Glutamatergic neuron (in vitro differentiated cells): Measurements from ENCODE around the gene TESK2. TPM values are rescaled to one million over a fixed set of nuclear protein-coding genes. Genes with fewer than 3 reads are reported as not detected.
A peak's percentile ranks its signal among the peaks of the same experiment; 100 is the strongest.

ENCODE experiments used
- DNase-seq: peaks from one replicate; pipeline ENCODE4 v3.0.0; 2022
- H3K27ac Mint-ChIP-seq: one replicate; pipeline ENCODE4 v1.8.0; 2020; ENCODE audit warnings: mild to moderate bottlenecking, mixed read lengths, inconsistent platforms; ENCODE audit not compliant: unreplicated experiment
- H3K27me3 Mint-ChIP-seq: one replicate; pipeline ENCODE4 v1.8.0; 2020; ENCODE audit warnings: mild to moderate bottlenecking, moderate library complexity, mixed read lengths, inconsistent platforms; ENCODE audit not compliant: unreplicated experiment
- H3K36me3 Mint-ChIP-seq: one replicate; pipeline ENCODE4 v1.8.0; 2020; ENCODE audit warnings: mild to moderate bottlenecking, mixed read lengths, inconsistent platforms; ENCODE audit not compliant: unreplicated experiment
- H3K4me1 Mint-ChIP-seq: one replicate; pipeline ENCODE4 v1.8.0; 2020; ENCODE audit warnings: mild to moderate bottlenecking, low read depth, mixed read lengths, inconsistent platforms; ENCODE audit not compliant: unreplicated experiment
- H3K4me3 Mint-ChIP-seq: one replicate; pipeline ENCODE4 v1.8.0; 2020; ENCODE audit warnings: mild to moderate bottlenecking, mixed read lengths, inconsistent platforms; ENCODE audit not compliant: unreplicated experiment
- H3K9me3 Mint-ChIP-seq: one replicate; pipeline ENCODE4 v1.8.0; 2020; ENCODE audit warnings: mild to moderate bottlenecking, moderate library complexity, mixed read lengths, inconsistent platforms; ENCODE audit not compliant: unreplicated experiment
- total RNA-seq: library from RNA; stranded (reverse); fragmentation: NEBNext Ultra II Directional; extraction: Animal tissue kit (Norgen Biotek cat#: 25700); gene quantifications from one replicate; pipeline ENCODE4 v1.2.1, GENCODE V29; 2021; ENCODE audit not compliant: unreplicated experiment
- TF ChIP-seq, protein P1 (sequence below): fragments of 200-600 bp; sonication (generic); IDR thresholded peaks from one replicate; pipeline ENCODE4 v1.5.0; 2021; ENCODE audit not compliant: partially characterized antibody, unreplicated experiment

Gene TESK2
- total RNA-seq, 1 donor from 2014 or later: 3.3 TPM

DNA sequence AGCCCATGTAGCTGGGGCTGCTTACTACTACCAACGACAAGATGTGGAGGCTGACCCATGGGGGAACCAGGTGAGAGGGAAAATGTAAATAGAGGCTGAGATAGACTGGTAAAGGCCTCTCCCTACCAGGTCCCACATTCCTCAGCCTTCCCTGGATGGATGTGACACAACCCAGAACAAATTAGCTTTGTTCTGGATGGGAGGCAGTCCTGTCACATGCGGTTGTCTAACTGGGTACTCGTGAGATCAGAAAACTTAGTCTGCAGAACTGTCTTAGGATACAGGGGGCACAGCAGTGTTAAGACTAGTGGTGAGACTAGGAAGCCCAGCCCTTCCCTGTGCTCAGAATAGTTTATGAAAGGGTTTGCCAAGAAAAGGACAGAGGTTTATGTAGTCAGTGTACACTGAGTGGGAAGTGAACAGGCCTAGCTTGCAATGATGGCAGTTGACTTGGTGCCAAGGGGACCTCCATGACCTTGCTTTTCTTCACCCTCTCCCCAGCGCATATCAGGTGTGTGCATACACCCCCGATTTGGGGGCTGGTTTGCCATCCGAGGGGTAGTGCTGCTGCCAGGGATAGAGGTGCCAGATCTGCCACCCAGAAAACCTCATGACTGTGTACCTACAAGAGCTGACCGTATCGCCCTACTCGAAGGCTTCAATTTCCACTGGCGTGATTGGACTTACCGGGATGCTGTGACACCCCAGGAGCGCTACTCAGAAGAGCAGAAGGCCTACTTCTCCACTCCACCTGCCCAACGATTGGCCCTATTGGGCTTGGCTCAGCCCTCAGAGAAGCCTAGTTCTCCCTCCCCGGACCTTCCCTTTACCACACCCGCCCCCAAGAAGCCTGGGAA is 17.6 kb upstream of the TESK2 start:
- no peak for DNase-seq
- H3K9me3 Mint-ChIP-seq: peaks cover 4% of the 10 kb centered on the region
- no peaks in the 10 kb centered on the region for H3K36me3 Mint-ChIP-seq
- H3K27ac Mint-ChIP-seq: peak overlapping the region; percentile 19
- peaks cover 3% of the 10 kb centered on the region for H3K4me1 Mint-ChIP-seq
- TF ChIP-seq, protein P1, sequence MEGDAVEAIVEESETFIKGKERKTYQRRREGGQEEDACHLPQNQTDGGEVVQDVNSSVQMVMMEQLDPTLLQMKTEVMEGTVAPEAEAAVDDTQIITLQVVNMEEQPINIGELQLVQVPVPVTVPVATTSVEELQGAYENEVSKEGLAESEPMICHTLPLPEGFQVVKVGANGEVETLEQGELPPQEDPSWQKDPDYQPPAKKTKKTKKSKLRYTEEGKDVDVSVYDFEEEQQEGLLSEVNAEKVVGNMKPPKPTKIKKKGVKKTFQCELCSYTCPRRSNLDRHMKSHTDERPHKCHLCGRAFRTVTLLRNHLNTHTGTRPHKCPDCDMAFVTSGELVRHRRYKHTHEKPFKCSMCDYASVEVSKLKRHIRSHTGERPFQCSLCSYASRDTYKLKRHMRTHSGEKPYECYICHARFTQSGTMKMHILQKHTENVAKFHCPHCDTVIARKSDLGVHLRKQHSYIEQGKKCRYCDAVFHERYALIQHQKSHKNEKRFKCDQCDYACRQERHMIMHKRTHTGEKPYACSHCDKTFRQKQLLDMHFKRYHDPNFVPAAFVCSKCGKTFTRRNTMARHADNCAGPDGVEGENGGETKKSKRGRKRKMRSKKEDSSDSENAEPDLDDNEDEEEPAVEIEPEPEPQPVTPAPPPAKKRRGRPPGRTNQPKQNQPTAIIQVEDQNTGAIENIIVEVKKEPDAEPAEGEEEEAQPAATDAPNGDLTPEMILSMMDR: no peak
- H3K4me3 Mint-ChIP-seq: no peak overlapping the region
- H3K27me3 Mint-ChIP-seq: peaks cover 8% of the 10 kb centered on the region

DNA sequence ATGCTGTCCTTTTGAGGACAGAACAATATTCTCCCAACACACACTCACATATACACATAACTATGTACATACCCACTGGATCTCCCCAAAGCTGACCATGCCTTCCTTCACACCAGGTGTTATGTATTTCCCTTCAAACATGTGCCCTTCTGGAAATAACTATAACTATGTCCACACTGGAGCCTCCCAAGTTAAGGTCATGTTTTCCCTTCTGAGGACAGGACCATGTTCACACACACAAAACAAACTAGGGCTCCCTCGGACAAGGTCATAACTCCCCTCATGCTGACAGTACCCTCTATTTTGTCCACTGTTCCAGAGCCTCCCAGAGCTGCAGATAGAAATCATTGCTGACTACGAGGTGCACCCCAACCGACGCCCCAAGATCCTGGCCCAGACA is 16.9 kb upstream of the TESK2 start:
- H3K4me1 Mint-ChIP-seq: no peaks in the 10 kb centered on the region
- TF ChIP-seq, protein P1: no peak
- H3K27ac Mint-ChIP-seq: peak overlapping the region; percentile 19
- no peak for DNase-seq
- peaks cover 4% of the 10 kb centered on the region for H3K9me3 Mint-ChIP-seq
- H3K36me3 Mint-ChIP-seq: no peaks in the 10 kb centered on the region
- no peak overlapping the region for H3K4me3 Mint-ChIP-seq
- peaks cover 8% of the 10 kb centered on the region for H3K27me3 Mint-ChIP-seq

DNA sequence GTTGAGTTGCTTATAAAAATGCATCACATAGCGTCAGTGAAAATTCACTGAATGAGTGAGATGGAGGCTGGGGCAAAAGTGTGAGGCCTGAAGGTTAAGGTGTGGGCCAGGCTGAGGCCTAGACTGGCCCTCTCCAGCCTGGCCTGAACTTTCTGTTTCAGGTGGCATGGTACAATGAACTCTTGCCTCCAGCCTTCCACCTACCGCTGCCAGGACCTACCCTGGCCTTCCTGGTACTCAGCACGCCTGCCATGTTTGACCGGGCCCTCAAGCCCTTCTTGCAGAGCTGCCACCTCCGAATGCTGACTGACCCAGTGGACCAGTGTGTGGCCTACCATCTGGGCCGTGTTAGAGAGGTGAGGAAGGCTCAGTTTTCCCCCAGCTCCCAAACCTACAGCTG is 16.2 kb upstream of the TESK2 start:
- TF ChIP-seq, protein P1: no peak
- Mint-ChIP-seq H3K36me3 (no peaks in the 10 kb centered on the region), H3K27me3 (peaks cover 8% of the 10 kb centered on the region), H3K4me1 (no peaks in the 10 kb centered on the region), H3K27ac (peak overlapping the region; percentile 19), H3K4me3 (no peak overlapping the region), H3K9me3 (peaks cover 4% of the 10 kb centered on the region)
- no peak for DNase-seq

DNA sequence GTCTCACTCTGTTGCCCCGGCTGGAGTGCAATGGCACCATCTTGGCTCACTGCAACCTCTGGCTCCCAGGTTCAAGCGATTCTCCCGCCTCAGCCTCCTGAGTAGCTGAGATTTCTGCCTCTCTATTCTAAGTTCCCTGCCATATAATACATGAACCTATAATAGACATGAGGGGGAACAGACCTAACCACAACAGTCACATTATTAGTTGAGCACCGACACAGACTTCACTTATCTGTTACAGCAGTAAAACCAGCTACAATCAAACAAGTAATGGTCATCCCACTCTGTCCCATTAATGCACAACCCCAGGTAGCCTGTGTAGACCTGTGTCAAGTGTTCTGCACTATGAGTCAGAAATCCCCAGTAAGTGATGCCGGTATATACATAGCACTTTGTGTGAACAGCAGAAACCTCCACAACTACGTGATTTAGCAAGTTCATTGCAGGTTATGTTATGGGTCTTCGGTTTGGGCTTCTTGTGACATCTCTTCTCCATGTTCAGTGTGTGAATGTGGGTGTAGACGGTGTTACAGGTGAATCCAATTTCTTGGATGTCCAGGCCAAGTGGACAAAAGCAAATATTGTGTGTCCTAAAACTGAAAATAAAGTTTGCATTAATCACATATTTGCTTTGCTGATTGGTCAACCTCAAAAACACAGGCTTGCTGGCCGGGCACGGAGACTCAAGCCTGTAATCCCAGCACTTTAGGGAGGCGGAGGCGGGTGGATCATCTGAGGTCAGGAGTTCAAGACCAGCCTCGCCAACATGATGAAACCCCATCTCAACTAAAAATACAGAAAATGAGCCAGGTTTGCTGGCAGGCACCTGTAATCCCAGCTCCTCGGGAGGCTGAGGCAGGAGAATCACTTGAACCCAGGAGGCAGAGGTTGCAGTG is 12.7 kb upstream of the TESK2 start:
- TF ChIP-seq, protein P1: no peak
- Mint-ChIP-seq H3K36me3 (no peaks in the 10 kb centered on the region), H3K9me3 (peaks cover 11% of the 10 kb centered on the region), H3K4me1 (peaks cover 12% of the 10 kb centered on the region), H3K27ac (no peak overlapping the region), H3K27me3 (peaks cover 7% of the 10 kb centered on the region), H3K4me3 (no peak overlapping the region)
- no peak for DNase-seq
